GM18499 (cell line): ENCODE data around the gene RHOF.
"Not testable (repeated sequence)": the region's sequence is repeated elsewhere in the genome, so short reads cannot be mapped to it uniquely, and the experiment has no call there.

ENCODE experiments used
- ATAC-seq: cut with Tn5 transposase; IDR thresholded peaks from one replicate; pipeline ENCODE4 v1.9.1; 2021; ENCODE audit warnings: moderate number of reproducible peaks; ENCODE audit not compliant: insufficient read depth, unreplicated experiment

Gene RHOF

GRCh38 chr12:121778567-121779421, 14.7 kb downstream of the RHOF start:
- ATAC-seq = no peak

- no peak for ATAC-seq
Measured at GRCh38 chr12:121776190-121777098, 17.0 kb downstream of the RHOF start.

DNA sequence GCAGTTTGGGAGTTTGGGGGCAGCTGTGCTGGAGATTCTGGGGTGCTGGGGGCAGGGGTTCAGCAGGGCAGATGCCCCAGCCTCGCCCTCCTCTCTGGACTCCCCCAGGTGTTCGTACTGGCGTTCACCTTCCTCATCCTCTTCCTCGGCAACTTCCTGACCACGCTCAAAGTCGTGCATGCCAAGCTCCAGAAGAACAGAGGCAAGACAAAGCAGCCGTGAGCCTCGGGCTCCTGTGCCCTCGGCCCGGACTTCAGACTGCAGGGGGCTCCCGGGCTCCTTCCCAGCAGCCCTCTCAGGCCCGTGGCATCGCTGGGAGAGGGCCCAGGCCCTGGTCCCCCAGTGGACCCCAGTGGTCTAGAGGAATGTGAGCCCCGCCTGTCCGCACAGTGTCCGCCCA, 18.0 kb downstream of the RHOF start:
- ATAC-seq = no peak

GRCh38 chr12:121774968-121775474, 18.5 kb downstream of the RHOF start:
- no peak for ATAC-seq

GRCh38 chr12:121773011-121773777, 20.3 kb downstream of the RHOF start:
- no peak for ATAC-seq

DNA sequence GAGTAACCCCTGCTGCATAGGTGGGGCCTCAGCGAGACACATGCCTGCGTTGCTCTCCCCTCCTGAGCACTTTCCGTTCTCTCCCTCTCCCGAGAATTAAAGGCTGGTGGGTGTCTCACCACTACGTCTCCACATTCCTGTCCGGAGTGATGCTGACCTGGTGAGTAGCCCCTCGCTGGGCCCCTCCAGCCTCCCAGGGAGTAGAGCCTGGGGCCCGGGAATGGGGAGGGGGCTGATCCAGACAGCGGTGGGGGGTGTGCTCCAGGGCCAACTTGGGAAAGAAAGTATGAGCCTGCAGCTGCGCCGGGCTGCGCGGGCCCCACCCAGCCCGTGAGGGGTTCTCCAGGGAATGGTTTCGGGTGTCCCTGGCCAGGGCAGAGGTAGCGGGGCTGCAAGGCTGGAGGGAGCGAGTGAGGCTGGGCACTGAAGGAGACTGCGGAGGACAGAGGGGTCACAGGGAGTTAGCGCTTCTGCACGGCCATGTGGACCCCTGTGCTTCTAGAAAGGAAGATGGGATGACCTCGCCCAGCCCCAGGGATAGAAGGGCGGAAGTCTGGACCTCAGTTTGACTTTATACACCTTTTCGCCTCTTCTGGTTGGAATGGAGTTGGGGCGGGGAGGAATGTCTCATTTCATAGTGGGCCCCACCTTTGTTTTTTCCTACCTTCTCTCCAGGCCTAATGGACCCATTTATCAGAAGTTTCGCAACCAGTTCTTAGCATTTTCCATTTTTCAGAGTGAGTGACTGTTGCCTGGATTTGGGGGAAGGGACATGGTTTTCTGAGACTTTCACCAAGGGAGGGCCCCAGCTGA, 22.5 kb downstream of the RHOF start:
- ATAC-seq = no peak

DNA sequence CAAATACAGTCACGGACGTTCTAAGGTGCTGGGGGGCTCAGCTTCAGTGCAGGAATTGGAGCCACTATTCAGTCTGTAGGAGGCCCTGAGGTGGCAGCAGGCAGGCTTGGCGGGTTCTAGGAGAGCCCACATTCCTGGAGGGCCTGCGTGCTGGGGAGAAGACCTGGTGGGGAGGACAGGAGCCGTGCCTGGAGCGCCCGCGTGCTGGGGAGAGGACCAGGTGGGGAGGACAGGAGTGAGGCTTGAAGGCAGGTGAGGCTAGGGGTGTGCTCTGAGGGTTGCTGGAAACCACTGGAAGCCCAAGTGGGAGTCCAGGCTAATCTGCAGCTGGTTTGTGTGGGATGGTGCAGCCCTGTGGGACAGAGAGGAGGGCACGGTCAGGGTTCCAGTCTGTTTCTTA, 23.1 kb downstream of the RHOF start:
- ATAC-seq = no peak

DNA sequence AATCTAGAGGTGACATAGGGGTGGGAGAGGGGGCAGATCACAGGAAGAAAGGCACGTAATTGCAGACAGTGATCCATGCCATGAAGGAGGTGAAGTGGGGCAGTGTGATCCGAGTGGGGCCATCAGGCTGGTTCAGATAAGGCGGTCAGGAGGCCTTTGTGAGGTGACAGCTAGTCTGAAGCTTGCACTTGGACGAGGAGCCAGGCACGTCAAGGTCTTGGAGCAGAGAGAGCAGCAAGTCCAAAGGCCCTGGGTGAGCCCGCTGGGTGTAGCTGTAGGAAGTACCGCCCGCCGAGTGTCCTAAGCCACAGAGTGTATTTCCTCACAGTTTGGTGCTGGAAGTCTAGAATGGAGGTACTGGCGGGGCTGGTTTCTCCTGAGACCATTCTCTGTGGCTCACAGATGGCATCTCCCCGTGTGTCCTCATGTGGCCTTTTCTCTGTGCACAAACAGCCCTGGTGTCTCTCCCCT, 23.6 kb downstream of the RHOF start:
- no peak for ATAC-seq

GRCh38 chr12:121769297-121769830, 24.1 kb downstream of the RHOF start:
- no peak for ATAC-seq

- no peak for ATAC-seq
Measured at GRCh38 chr12:121767525-121768016, 25.9 kb downstream of the RHOF start.

DNA sequence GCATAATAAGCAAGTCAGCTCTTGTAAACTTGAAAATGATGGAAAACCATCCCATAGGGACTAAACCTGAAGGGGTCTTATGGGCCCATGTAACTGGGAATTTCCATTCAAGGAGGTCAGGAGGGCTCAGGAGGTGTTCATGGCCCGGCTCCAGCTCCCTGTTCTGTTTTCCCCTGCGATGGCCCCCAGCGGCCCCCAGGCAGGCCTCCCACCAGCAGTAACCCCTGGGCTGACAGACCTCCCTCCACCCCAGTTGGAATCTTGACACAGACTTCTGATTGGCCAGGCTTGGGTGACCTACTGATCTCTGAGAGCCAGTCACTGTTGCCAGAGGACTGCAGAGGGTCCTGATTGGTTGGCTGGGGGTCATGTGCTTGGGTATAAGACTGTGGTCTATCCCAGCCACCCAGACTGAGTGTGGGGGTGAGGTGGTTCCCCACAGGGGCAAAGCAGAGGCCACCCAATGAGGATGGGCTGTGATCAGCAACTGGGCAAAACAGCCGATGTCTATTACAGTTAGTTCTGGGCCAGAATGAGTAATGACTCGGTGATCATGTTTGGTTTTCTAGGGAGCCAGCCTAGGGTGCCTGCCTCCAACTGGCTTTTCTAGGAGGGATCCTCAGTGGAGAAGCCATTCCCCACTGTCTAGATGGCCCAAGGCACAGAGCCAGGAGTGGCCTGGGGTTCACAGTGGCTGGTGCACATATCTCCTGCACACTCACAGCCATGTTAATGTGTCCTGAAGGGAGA, 27.0 kb downstream of the RHOF start:
- no peak for ATAC-seq

GRCh38 chr12:121765573-121765972, 27.9 kb downstream of the RHOF start:
- ATAC-seq = no peak

DNA sequence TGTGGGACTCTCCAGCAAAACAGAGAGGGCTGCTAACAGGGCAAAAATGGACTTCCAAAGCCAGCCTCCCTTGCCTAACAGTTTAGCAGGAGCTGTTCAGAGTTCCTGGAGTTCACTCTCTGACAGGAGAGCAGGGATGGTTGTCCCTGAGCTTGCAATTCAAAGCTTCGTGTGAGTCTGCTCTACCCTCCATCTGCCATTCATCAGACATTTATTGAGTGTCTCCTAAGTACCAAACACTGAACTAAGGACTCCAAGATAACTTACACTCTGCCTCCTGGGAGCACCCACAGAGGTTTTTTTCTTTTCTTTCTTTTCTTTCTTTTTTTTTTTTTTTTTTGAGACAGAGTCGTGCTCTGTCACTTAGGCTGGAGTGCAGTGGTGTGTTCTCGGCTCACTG, 28.7 kb downstream of the RHOF start:
- ATAC-seq = no peak

DNA sequence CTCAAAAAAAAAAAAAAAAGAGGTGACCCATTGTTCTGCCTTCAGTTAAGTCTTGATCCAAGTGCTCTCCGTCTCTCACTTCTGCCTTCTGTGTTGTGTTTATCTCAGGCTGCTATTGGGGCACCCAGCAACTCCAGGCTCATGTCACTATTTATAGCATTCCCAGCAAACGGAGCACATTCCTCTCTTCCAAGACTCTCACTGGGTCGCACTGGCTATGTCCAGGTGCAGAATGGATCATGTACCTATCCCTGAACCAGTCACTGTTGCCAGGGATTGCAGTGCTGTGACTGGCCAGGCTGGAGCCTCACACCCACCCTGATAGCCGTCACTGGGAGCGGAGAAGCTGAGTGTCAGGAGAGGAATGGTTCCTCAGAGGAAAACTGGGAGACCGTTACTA, 31.2 kb downstream of the RHOF start:
- no peak for ATAC-seq

GRCh38 chr12:121758536-121758935, 35.0 kb downstream of the RHOF start:
- not testable (repeated sequence) for ATAC-seq

- no peak for ATAC-seq
Measured at GRCh38 chr12:121755591-121755990, 37.9 kb downstream of the RHOF start.

DNA sequence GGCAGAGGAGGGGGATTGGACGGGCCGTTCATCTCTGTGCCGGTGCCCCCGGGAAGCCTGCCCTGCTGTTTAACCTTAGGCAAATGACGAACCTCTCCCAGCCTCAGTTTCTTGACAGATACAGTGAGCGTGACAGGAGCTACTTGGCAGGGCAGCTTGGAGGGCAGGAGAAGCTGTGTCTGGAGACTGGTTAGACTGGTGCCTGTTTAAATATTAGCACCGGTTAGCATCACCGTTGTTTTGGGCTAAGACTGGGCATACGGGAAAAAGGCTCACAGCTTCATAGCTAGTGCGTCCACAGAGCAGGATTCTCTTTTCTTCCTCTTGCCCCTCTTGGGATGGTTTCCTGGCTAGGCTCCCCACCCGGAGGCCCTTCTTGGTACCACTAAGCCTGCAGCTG, 38.7 kb downstream of the RHOF start:
- no peak for ATAC-seq

GRCh38 chr12:121753844-121754264, 39.6 kb downstream of the RHOF start:
- ATAC-seq = no peak
